Osteocyte (in vitro differentiated cells): ENCODE measurements around the gene PPP1R13B. TPM values are rescaled to one million over a fixed set of nuclear protein-coding genes. Genes with fewer than 3 reads are reported as not detected.

ENCODE experiments used
- DNase-seq: peaks from one replicate; pipeline ENCODE4 v3.0.0; 2021; ENCODE audit warnings: mixed read lengths; ENCODE audit not compliant: unreplicated experiment; ENCODE audit errors: extremely low spot score
- H3K27ac Mint-ChIP-seq: one replicate; pipeline ENCODE4 v1.8.0; 2021; ENCODE audit warnings: mild to moderate bottlenecking, mixed read lengths; ENCODE audit not compliant: unreplicated experiment
- H3K27me3 Mint-ChIP-seq: one replicate; pipeline ENCODE4 v1.8.0; 2021; ENCODE audit warnings: mixed read lengths; ENCODE audit not compliant: unreplicated experiment
- H3K36me3 Mint-ChIP-seq: one replicate; pipeline ENCODE4 v1.8.0; 2021; ENCODE audit warnings: mixed read lengths; ENCODE audit not compliant: unreplicated experiment
- H3K4me1 Mint-ChIP-seq: one replicate; pipeline ENCODE4 v1.8.0; 2021; ENCODE audit warnings: mixed read lengths; ENCODE audit not compliant: unreplicated experiment
- H3K4me3 Mint-ChIP-seq: one replicate; pipeline ENCODE4 v1.8.0; 2021; ENCODE audit warnings: mild to moderate bottlenecking, moderate library complexity, mixed read lengths; ENCODE audit not compliant: unreplicated experiment
- H3K9me3 Mint-ChIP-seq: one replicate; pipeline ENCODE4 v1.8.0; 2021; ENCODE audit warnings: mixed read lengths; ENCODE audit not compliant: unreplicated experiment
- CTCF ChIP-seq: fragments of 200-600 bp; sonication (generic); IDR thresholded peaks from 2 replicates; pipeline ENCODE4 v1.5.0; 2021; ENCODE audit warnings: antibody characterized with exemption, mild to moderate bottlenecking, moderate library complexity
- total RNA-seq: library from RNA; stranded (reverse); gene quantifications from 2 replicates; pipeline ENCODE4 v1.2.1, GENCODE V29; 2021

The PPP1R13B gene
- total RNA-seq, 1 donor from 2014 or later = 7.9 TPM

GRCh38 chr14:103735815-103736545 is 111.4 kb downstream of the PPP1R13B start:
- Mint-ChIP-seq H3K4me1 (peaks cover 3% of the 10 kb centered on the region), H3K27me3 (no peaks in the 10 kb centered on the region), H3K36me3 (peaks cover 18% of the 10 kb centered on the region), H3K27ac (no peak overlapping the region), H3K4me3 (no peak overlapping the region), H3K9me3 (no peaks in the 10 kb centered on the region)
- TF ChIP-seq CTCF = no peak
- no peak for DNase-seq

- Mint-ChIP-seq H3K4me1 (peaks cover 3% of the 10 kb centered on the region), H3K27me3 (no peaks in the 10 kb centered on the region), H3K4me3 (no peak overlapping the region), H3K9me3 (no peaks in the 10 kb centered on the region), H3K36me3 (peaks cover 18% of the 10 kb centered on the region), H3K27ac (no peak overlapping the region)
- TF ChIP-seq CTCF = peak; percentile 9
- no peak for DNase-seq
These were observed 111.9 kb downstream of the PPP1R13B start for GRCh38 chr14:103735439-103735814.

DNA sequence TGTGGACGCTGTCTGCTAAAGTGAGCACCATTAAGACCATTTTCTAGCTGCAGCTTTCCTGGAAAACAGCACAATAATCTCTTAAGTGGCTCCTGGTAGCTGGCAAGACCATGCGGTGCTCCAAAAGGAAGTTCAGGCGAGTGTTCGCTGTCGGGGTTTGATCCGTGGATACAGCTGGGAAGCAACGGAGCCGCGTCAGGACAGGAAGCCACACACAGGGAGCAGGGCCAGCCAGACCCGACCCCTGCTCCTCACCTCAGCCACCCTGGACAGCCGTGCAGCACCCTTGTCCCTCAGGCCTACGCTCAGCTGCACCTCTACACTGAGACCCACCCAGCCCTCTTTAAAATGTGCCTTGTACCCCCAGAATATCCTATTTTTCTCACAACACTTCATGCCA is 112.4 kb downstream of the PPP1R13B start:
- H3K36me3 Mint-ChIP-seq = peaks cover 18% of the 10 kb centered on the region
- no peak for DNase-seq
- H3K4me3 Mint-ChIP-seq = no peak overlapping the region
- peaks cover 3% of the 10 kb centered on the region for H3K4me1 Mint-ChIP-seq
- no peaks in the 10 kb centered on the region for H3K9me3 Mint-ChIP-seq
- H3K27ac Mint-ChIP-seq = no peak overlapping the region
- H3K27me3 Mint-ChIP-seq = no peaks in the 10 kb centered on the region
- TF ChIP-seq CTCF = no peak

DNA sequence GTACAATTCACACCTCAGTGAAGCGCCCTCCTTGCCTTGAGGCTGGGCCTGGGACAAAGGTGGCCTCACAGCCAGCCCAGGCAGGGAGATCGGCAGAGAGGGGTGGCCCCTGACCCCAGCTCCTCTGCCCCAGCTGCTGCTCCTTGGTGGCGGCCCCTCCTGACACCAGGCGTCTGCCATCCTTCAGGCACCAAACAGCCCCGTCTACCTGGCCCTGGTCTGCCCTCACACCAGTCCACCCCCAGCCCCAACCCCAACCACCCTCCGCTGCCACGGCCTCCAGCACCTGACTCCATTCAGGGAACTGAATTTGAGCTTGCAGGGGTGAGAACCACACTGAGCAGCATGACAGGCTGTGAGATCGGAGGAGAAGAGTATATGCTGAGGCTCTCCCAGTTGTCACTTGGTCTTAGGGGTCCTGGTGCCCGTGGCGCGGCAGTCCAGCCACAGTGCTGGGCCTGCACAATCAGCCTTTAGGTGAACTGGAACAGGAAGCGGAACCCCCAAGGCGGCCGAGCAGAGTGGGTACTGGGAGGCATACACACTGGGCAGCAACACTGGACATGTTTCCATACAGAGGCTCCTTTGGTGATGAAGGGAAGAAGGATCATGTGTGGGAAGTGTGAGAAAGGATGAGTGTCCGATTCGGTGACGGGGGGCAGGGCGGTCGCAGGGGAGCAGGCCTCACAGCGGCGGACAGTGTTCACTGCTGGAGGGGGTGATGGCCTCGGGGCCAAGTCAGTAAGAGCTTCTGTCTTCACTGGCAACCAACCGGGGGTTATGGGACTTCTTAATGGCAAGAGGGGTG is 113.1 kb downstream of the PPP1R13B start:
- H3K4me1 Mint-ChIP-seq = peaks cover 3% of the 10 kb centered on the region
- no peak overlapping the region for H3K4me3 Mint-ChIP-seq
- H3K9me3 Mint-ChIP-seq = no peaks in the 10 kb centered on the region
- H3K36me3 Mint-ChIP-seq = peaks cover 21% of the 10 kb centered on the region
- DNase-seq = no peak
- no peaks in the 10 kb centered on the region for H3K27me3 Mint-ChIP-seq
- no peak for TF ChIP-seq CTCF
- no peak overlapping the region for H3K27ac Mint-ChIP-seq

DNA sequence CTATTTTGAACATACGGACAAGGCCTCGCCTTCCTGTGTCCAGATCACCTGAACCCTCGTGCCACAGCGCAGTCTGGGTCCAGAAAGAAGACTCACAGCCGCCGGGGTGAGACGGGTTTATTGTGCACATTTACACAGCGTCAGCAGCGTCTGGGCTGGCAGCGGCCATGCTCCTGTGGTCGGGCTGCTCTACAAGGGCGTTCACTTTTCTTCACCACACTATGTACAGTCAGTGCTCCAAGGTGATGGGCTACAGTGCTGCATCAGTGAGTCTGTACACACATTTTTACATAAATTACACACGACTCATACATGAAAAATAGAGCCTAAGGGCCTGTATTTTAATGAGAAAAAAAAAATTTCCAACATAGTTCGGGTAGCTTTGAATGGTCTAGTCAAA is 113.7 kb downstream of the PPP1R13B start:
- Mint-ChIP-seq H3K4me3 (no peak overlapping the region), H3K27me3 (no peaks in the 10 kb centered on the region), H3K4me1 (peaks cover 3% of the 10 kb centered on the region), H3K9me3 (no peaks in the 10 kb centered on the region), H3K36me3 (peaks cover 23% of the 10 kb centered on the region), H3K27ac (no peak overlapping the region)
- TF ChIP-seq CTCF = no peak
- DNase-seq = no peak
